WTC11 (cell line): ENCODE data around the gene CRAT. TPM values are rescaled to one million over a fixed set of nuclear protein-coding genes. Genes with fewer than 3 reads are reported as not detected.
A peak's percentile ranks its signal among the peaks of the same experiment; 100 is the strongest.

ENCODE experiments used
- ATF1 ChIP-seq: sonication (generic); formaldehyde crosslinking; IDR thresholded peaks from 2 replicates; pipeline ENCODE4 v1.8.1; 2023; ENCODE audit warnings: mild to moderate bottlenecking, moderate library complexity, missing genetic modification reagents
- CREB1 ChIP-seq: sonication (generic); formaldehyde crosslinking; IDR thresholded peaks from 2 replicates; pipeline ENCODE4 v1.8.0; 2023; ENCODE audit warnings: mild to moderate bottlenecking, missing genetic modification reagents
- ETV6 ChIP-seq: sonication (generic); formaldehyde crosslinking; IDR thresholded peaks from 2 replicates; pipeline ENCODE4 v1.8.1; 2022; ENCODE audit warnings: mild to moderate bottlenecking, missing genetic modification reagents
- FOXP1 ChIP-seq: sonication (generic); formaldehyde crosslinking; IDR thresholded peaks from 2 replicates; pipeline ENCODE4 v1.8.0; 2022; ENCODE audit warnings: missing genetic modification reagents, mild to moderate bottlenecking, moderate library complexity, borderline replicate concordance
- GTF2I ChIP-seq: fragments of 250-450 bp; sonication (Bioruptor Pico); conservative IDR thresholded peaks from 2 replicates; pipeline ENCODE4 v1.4.0; 2021; ENCODE audit warnings: mild to moderate bottlenecking
- NFE2L1 ChIP-seq: sonication (generic); formaldehyde crosslinking; IDR thresholded peaks from 2 replicates; pipeline ENCODE4 v1.8.1; 2023; ENCODE audit warnings: missing genetic modification reagents
- RELA ChIP-seq: sonication (generic); formaldehyde crosslinking; IDR thresholded peaks from 2 replicates; pipeline ENCODE4 v1.8.1; 2022; ENCODE audit warnings: missing genetic modification reagents, mild to moderate bottlenecking, borderline replicate concordance
- SMAD4 ChIP-seq: sonication (generic); formaldehyde crosslinking; IDR thresholded peaks from 2 replicates; pipeline ENCODE4 v1.8.0; 2022; ENCODE audit warnings: mild to moderate bottlenecking, missing genetic modification reagents
- SOX15 ChIP-seq: fragments of 250-450 bp; sonication (Bioruptor Pico); IDR thresholded peaks from 2 replicates; pipeline ENCODE4 v1.9.0; 2021; ENCODE audit warnings: mild to moderate bottlenecking
- ZNF138 ChIP-seq: sonication (generic); formaldehyde crosslinking; conservative IDR thresholded peaks from 2 replicates; pipeline ENCODE4 v1.8.1; 2022; ENCODE audit warnings: mild to moderate bottlenecking, moderate library complexity, missing genetic modification reagents
- ZNF671 ChIP-seq: fragments of 250-450 bp; sonication (Bioruptor Pico); IDR thresholded peaks from 2 replicates; pipeline ENCODE4 v1.8.0; 2021; ENCODE audit warnings: mild to moderate bottlenecking
- total RNA-seq: library from RNA; stranded (reverse); gene quantifications from 3 replicates; pipeline ENCODE4 v1.2.3, GENCODE V29; 2021
- TF ChIP-seq, protein P1 (sequence below): fragments of 250-450 bp; sonication (Bioruptor Pico); IDR thresholded peaks from 2 replicates; pipeline ENCODE4 v2.1.2; 2022; ENCODE audit warnings: mild to moderate bottlenecking, moderate library complexity
- TF ChIP-seq, protein P2 (sequence below): sonication (generic); formaldehyde crosslinking; IDR thresholded peaks from 2 replicates; pipeline ENCODE4 v1.8.1; 2023; ENCODE audit warnings: mild to moderate bottlenecking, missing genetic modification reagents, moderate library complexity
- TF ChIP-seq, protein P3 (sequence below): sonication (generic); formaldehyde crosslinking; IDR thresholded peaks from 2 replicates; pipeline ENCODE4 v1.8.1; 2023; ENCODE audit warnings: mild to moderate bottlenecking, missing genetic modification reagents
- TF ChIP-seq, protein P4 (sequence below): sonication (generic); formaldehyde crosslinking; IDR thresholded peaks from 2 replicates; pipeline ENCODE4 v1.8.0; 2022; ENCODE audit warnings: missing genetic modification reagents
- TF ChIP-seq, protein P5 (sequence below): fragments of 250-450 bp; sonication (Bioruptor Pico); IDR thresholded peaks from 2 replicates; pipeline ENCODE4 v1.9.0; 2021; ENCODE audit warnings: moderate library complexity, mild to moderate bottlenecking, inconsistent platforms, borderline replicate concordance
- TF ChIP-seq, protein P6 (sequence below): fragments of 250-450 bp; sonication (Bioruptor Pico); IDR thresholded peaks from 2 replicates; pipeline ENCODE4 v1.8.0; 2021; ENCODE audit warnings: mild to moderate bottlenecking
- TF ChIP-seq, protein P7 (sequence below): fragments of 200-600 bp; IDR thresholded peaks from 2 replicates; pipeline ENCODE4 v1.8.0; 2022; ENCODE audit warnings: antibody characterized with exemption
- TF ChIP-seq, protein P8 (sequence below): sonication (generic); formaldehyde crosslinking; IDR thresholded peaks from 2 replicates; pipeline ENCODE4 v1.8.1; 2023; ENCODE audit warnings: mild to moderate bottlenecking, missing genetic modification reagents, borderline replicate concordance

Gene CRAT
- total RNA-seq, 1 experiment from 2014 or later, result 17.2 TPM

DNA sequence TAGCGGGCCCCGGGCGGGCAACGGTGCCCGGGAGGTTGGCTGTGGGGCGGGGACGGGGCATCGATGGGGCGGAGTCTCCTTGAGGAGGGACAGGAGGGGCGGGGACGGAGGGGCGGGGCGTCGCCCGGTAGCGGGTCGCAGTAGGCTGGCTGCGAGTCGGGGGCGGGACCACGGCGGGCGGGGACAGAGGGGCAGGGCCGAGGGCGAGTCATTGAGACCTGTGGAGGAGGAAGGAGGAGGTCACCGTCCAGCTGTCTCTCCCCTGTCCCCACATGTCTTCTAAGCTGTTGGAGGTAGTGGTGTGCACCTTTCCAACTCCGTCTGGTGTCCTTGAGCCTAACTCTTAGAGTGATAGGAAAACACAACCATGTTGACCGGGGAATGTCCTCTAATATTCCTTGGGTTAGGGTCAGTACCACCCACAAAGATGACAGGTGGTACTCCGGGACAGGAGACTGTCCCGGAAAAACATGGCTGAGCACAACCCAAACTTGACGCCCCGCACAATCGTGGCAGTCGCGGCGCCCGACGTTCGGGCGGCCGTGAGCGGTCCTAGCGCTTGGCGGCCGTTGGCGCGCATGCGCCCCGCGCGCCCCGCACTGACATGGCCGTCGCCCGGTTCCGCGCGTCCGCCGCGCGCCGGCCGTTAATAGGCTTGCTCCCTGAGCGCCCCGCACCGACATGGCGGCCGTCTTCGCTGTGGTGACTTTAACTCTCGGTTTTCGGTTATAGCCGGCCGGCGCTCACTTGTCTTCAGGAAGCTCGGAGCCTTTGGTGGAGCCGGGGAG lies at the start of gene CRAT, which contains the start of gene PTPA (continued):
- TF ChIP-seq, protein P1, sequence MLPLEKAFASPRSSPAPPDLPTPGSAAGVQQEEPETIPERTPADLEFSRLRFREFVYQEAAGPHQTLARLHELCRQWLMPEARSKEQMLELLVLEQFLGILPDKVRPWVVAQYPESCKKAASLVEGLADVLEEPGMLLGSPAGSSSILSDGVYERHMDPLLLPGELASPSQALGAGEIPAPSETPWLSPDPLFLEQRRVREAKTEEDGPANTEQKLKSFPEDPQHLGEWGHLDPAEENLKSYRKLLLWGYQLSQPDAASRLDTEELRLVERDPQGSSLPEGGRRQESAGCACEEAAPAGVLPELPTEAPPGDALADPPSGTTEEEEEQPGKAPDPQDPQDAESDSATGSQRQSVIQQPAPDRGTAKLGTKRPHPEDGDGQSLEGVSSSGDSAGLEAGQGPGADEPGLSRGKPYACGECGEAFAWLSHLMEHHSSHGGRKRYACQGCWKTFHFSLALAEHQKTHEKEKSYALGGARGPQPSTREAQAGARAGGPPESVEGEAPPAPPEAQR (CRISPR knock-in tag), result no peak
- TF ChIP-seq CREB1 (no peak), NFE2L1 (CRISPR knock-in tag) (no peak), FOXP1 (CRISPR knock-in tag) (no peak), ATF1 (CRISPR knock-in tag) (peak; percentile 65; the same call in 1 of the 2 replicates), RELA (CRISPR knock-in tag) (no peak), SOX15 (no peak), GTF2I (CRISPR knock-in tag) (no peak), ETV6 (CRISPR knock-in tag) (no peak; the same call in 1 of the 2 replicates), ZNF138 (no peak), SMAD4 (no peak), ZNF671 (CRISPR knock-in tag) (no peak)
- TF ChIP-seq, protein P2, sequence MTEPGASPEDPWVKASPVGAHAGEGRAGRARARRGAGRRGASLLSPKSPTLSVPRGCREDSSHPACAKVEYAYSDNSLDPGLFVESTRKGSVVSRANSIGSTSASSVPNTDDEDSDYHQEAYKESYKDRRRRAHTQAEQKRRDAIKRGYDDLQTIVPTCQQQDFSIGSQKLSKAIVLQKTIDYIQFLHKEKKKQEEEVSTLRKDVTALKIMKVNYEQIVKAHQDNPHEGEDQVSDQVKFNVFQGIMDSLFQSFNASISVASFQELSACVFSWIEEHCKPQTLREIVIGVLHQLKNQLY, result no peak
- TF ChIP-seq, protein P3, sequence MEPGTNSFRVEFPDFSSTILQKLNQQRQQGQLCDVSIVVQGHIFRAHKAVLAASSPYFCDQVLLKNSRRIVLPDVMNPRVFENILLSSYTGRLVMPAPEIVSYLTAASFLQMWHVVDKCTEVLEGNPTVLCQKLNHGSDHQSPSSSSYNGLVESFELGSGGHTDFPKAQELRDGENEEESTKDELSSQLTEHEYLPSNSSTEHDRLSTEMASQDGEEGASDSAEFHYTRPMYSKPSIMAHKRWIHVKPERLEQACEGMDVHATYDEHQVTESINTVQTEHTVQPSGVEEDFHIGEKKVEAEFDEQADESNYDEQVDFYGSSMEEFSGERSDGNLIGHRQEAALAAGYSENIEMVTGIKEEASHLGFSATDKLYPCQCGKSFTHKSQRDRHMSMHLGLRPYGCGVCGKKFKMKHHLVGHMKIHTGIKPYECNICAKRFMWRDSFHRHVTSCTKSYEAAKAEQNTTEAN (CRISPR knock-in tag), result no peak
- TF ChIP-seq, protein P4, sequence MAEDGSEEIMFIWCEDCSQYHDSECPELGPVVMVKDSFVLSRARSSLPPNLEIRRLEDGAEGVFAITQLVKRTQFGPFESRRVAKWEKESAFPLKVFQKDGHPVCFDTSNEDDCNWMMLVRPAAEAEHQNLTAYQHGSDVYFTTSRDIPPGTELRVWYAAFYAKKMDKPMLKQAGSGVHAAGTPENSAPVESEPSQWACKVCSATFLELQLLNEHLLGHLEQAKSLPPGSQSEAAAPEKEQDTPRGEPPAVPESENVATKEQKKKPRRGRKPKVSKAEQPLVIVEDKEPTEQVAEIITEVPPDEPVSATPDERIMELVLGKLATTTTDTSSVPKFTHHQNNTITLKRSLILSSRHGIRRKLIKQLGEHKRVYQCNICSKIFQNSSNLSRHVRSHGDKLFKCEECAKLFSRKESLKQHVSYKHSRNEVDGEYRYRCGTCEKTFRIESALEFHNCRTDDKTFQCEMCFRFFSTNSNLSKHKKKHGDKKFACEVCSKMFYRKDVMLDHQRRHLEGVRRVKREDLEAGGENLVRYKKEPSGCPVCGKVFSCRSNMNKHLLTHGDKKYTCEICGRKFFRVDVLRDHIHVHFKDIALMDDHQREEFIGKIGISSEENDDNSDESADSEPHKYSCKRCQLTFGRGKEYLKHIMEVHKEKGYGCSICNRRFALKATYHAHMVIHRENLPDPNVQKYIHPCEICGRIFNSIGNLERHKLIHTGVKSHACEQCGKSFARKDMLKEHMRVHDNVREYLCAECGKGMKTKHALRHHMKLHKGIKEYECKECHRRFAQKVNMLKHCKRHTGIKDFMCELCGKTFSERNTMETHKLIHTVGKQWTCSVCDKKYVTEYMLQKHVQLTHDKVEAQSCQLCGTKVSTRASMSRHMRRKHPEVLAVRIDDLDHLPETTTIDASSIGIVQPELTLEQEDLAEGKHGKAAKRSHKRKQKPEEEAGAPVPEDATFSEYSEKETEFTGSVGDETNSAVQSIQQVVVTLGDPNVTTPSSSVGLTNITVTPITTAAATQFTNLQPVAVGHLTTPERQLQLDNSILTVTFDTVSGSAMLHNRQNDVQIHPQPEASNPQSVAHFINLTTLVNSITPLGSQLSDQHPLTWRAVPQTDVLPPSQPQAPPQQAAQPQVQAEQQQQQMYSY (CRISPR knock-in tag), result no peak
- TF ChIP-seq, protein P5, sequence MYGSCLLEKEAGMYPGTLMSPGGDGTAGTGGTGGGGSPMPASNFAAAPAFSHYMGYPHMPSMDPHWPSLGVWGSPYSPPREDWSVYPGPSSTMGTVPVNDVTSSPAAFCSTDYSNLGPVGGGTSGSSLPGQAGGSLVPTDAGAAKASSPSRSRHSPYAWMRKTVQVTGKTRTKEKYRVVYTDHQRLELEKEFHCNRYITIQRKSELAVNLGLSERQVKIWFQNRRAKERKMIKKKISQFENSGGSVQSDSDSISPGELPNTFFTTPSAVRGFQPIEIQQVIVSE (CRISPR knock-in tag), result no peak
- TF ChIP-seq, protein P6, sequence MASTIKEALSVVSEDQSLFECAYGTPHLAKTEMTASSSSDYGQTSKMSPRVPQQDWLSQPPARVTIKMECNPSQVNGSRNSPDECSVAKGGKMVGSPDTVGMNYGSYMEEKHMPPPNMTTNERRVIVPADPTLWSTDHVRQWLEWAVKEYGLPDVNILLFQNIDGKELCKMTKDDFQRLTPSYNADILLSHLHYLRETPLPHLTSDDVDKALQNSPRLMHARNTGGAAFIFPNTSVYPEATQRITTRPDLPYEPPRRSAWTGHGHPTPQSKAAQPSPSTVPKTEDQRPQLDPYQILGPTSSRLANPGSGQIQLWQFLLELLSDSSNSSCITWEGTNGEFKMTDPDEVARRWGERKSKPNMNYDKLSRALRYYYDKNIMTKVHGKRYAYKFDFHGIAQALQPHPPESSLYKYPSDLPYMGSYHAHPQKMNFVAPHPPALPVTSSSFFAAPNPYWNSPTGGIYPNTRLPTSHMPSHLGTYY (CRISPR knock-in tag), result no peak
- TF ChIP-seq, protein P7, sequence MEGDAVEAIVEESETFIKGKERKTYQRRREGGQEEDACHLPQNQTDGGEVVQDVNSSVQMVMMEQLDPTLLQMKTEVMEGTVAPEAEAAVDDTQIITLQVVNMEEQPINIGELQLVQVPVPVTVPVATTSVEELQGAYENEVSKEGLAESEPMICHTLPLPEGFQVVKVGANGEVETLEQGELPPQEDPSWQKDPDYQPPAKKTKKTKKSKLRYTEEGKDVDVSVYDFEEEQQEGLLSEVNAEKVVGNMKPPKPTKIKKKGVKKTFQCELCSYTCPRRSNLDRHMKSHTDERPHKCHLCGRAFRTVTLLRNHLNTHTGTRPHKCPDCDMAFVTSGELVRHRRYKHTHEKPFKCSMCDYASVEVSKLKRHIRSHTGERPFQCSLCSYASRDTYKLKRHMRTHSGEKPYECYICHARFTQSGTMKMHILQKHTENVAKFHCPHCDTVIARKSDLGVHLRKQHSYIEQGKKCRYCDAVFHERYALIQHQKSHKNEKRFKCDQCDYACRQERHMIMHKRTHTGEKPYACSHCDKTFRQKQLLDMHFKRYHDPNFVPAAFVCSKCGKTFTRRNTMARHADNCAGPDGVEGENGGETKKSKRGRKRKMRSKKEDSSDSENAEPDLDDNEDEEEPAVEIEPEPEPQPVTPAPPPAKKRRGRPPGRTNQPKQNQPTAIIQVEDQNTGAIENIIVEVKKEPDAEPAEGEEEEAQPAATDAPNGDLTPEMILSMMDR, result no peak
- TF ChIP-seq, protein P8, sequence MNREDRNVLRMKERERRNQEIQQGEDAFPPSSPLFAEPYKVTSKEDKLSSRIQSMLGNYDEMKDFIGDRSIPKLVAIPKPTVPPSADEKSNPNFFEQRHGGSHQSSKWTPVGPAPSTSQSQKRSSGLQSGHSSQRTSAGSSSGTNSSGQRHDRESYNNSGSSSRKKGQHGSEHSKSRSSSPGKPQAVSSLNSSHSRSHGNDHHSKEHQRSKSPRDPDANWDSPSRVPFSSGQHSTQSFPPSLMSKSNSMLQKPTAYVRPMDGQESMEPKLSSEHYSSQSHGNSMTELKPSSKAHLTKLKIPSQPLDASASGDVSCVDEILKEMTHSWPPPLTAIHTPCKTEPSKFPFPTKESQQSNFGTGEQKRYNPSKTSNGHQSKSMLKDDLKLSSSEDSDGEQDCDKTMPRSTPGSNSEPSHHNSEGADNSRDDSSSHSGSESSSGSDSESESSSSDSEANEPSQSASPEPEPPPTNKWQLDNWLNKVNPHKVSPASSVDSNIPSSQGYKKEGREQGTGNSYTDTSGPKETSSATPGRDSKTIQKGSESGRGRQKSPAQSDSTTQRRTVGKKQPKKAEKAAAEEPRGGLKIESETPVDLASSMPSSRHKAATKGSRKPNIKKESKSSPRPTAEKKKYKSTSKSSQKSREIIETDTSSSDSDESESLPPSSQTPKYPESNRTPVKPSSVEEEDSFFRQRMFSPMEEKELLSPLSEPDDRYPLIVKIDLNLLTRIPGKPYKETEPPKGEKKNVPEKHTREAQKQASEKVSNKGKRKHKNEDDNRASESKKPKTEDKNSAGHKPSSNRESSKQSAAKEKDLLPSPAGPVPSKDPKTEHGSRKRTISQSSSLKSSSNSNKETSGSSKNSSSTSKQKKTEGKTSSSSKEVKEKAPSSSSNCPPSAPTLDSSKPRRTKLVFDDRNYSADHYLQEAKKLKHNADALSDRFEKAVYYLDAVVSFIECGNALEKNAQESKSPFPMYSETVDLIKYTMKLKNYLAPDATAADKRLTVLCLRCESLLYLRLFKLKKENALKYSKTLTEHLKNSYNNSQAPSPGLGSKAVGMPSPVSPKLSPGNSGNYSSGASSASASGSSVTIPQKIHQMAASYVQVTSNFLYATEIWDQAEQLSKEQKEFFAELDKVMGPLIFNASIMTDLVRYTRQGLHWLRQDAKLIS (CRISPR knock-in tag), result no peak
